NCI-H1417 treated with DMSO at 0.1 percent for 48 hours (cell line): ENCODE data around the gene PSG7.
"Not testable (repeated sequence)": the region's sequence is repeated elsewhere in the genome, so short reads cannot be mapped to it uniquely, and the experiment has no call there.

Experiments
- DNase-seq: peaks from one replicate; lab custom pipeline; 2025; lab: John Stamatoyannopoulos, UW

Gene PSG7

GRCh38 chr19:42937107-42937506, at the start of gene PSG7:
Gene PSG7, minus strand, starts transcription at chr19:42937207. Its CDS starts 131 bp downstream, at chr19:42937076.
- DNase-seq, result not testable (repeated sequence)

- no peak for DNase-seq
These were observed 48.6 kb upstream of the PSG7 start for GRCh38 chr19:42985588-42985987.

- not testable (repeated sequence) for DNase-seq
These were observed 45.1 kb upstream of the PSG7 start for GRCh38 chr19:42982111-42982510.

GRCh38 chr19:42971451-42971850, 34.4 kb upstream of the PSG7 start:
- DNase-seq, result not testable (repeated sequence)

- no peak for DNase-seq
These were observed 28.2 kb upstream of the PSG7 start for GRCh38 chr19:42965176-42965575.

- no peak for DNase-seq
These were observed 24.1 kb upstream of the PSG7 start for GRCh38 chr19:42961119-42961518.

- not testable (repeated sequence) for DNase-seq
These were observed 15.1 kb upstream of the PSG7 start for GRCh38 chr19:42952126-42952525.

GRCh38 chr19:42951476-42951875, 14.5 kb upstream of the PSG7 start:
- DNase-seq, result not testable (repeated sequence)

- no peak for DNase-seq
These were observed 5.3 kb upstream of the PSG7 start for GRCh38 chr19:42942187-42942789.

- DNase-seq, result not testable (repeated sequence)
These were observed 2.3 kb downstream of the PSG7 start for GRCh38 chr19:42934726-42935125.

- not testable (repeated sequence) for DNase-seq
These were observed 2.8 kb downstream of the PSG7 start for GRCh38 chr19:42934183-42934582.

GRCh38 chr19:42933412-42933811, 3.6 kb downstream of the PSG7 start:
- DNase-seq, result not testable (repeated sequence)

GRCh38 chr19:42932485-42933101, 4.4 kb downstream of the PSG7 start:
- not testable (repeated sequence) for DNase-seq

- DNase-seq, result not testable (repeated sequence)
These were observed 6.8 kb downstream of the PSG7 start for GRCh38 chr19:42930214-42930613.

- DNase-seq, result no peak
These were observed 8.1 kb downstream of the PSG7 start for GRCh38 chr19:42928896-42929295.

GRCh38 chr19:42926781-42927180, 10.2 kb downstream of the PSG7 start:
- DNase-seq, result no peak

GRCh38 chr19:42923106-42923505, 13.9 kb downstream of the PSG7 start:
- not testable (repeated sequence) for DNase-seq

- not testable (repeated sequence) for DNase-seq
These were observed 16.0 kb downstream of the PSG7 start for GRCh38 chr19:42920971-42921370.

GRCh38 chr19:42919757-42920079, 17.3 kb downstream of the PSG7 start:
- no peak for DNase-seq

- DNase-seq, result not testable (repeated sequence)
These were observed 17.8 kb downstream of the PSG7 start for GRCh38 chr19:42919070-42919756.

- not testable (repeated sequence) for DNase-seq
These were observed 18.5 kb downstream of the PSG7 start for GRCh38 chr19:42918377-42919069.

GRCh38 chr19:42917634-42918033, 19.4 kb downstream of the PSG7 start, which contains the start of gene PSG6:
Gene PSG6, minus strand, starts transcription at chr19:42917894. Its CDS starts 102 bp downstream, at chr19:42917792.
- DNase-seq, result not testable (repeated sequence)
